ENCODE results near the gene PACSIN3.
A peak's percentile ranks its signal among the peaks of the same experiment; 100 is the strongest.

DNA sequence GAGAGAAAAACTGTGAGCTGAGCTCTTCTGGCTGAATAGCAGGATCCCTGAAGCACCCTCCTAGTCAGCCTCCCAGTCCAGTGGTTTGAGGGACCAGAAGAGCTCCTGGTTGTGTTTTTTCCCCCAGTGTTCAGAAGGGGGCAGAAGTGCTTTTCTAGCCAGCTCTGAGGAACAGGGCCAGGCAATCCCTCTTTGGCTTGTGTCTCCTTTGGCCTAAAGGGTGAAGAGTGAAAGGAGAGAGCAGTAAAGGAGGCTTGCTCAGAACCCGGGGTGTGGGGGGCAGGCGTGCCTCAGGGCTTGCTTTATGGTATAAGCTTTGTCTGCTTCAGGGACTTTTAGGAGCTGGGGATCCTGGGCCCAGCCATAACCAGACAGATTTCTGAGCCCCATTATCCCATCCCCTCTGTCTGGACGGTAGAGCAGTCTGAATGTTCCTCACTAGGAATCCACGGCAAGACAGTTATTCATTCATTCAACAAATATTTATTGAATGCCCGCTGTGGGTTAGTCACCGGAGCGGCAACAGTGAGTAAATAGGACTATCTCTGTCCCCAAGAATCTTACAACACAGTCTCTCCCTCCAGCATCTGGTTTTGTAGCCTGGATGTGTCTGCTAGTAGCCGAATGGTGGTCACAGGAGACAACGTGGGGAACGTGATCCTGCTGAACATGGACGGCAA, 47.9 kb upstream of the PACSIN3 start:
- TF ChIP-seq, protein P1, sequence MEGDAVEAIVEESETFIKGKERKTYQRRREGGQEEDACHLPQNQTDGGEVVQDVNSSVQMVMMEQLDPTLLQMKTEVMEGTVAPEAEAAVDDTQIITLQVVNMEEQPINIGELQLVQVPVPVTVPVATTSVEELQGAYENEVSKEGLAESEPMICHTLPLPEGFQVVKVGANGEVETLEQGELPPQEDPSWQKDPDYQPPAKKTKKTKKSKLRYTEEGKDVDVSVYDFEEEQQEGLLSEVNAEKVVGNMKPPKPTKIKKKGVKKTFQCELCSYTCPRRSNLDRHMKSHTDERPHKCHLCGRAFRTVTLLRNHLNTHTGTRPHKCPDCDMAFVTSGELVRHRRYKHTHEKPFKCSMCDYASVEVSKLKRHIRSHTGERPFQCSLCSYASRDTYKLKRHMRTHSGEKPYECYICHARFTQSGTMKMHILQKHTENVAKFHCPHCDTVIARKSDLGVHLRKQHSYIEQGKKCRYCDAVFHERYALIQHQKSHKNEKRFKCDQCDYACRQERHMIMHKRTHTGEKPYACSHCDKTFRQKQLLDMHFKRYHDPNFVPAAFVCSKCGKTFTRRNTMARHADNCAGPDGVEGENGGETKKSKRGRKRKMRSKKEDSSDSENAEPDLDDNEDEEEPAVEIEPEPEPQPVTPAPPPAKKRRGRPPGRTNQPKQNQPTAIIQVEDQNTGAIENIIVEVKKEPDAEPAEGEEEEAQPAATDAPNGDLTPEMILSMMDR (IDR thresholded peaks at IDR 0.05): peak in 2 of 5 experiments; percentile 18
- TF ChIP-seq POLR2A (IDR thresholded peaks at IDR 0.05): no peak

Measured in transverse colon (tissue), 3 donors.